ENCODE data around the gene CREG1.

- TF ChIP-seq, protein P1, sequence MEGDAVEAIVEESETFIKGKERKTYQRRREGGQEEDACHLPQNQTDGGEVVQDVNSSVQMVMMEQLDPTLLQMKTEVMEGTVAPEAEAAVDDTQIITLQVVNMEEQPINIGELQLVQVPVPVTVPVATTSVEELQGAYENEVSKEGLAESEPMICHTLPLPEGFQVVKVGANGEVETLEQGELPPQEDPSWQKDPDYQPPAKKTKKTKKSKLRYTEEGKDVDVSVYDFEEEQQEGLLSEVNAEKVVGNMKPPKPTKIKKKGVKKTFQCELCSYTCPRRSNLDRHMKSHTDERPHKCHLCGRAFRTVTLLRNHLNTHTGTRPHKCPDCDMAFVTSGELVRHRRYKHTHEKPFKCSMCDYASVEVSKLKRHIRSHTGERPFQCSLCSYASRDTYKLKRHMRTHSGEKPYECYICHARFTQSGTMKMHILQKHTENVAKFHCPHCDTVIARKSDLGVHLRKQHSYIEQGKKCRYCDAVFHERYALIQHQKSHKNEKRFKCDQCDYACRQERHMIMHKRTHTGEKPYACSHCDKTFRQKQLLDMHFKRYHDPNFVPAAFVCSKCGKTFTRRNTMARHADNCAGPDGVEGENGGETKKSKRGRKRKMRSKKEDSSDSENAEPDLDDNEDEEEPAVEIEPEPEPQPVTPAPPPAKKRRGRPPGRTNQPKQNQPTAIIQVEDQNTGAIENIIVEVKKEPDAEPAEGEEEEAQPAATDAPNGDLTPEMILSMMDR (IDR thresholded peaks at IDR 0.05), result no peak
- no peak for TF ChIP-seq POLR2A (IDR thresholded peaks at IDR 0.05)
Measured at GRCh38 chr1:167515461-167515860, 38.1 kb downstream of the CREG1 start.

Data from right lobe of liver (tissue), 4 donors.